H1 (cell line): ENCODE data around the gene PECR. TPM values are rescaled to one million over a fixed set of nuclear protein-coding genes. Genes with fewer than 3 reads are reported as not detected.

Source experiments
- NRF1 ChIP-seq: IDR thresholded peaks from 2 replicates; pipeline ENCODE4 v1.6.1; 2011; ENCODE audit warnings: mild to moderate bottlenecking, low read depth, low read length, improper control_type of control experiment
- TCF12 ChIP-seq: IDR thresholded peaks from 2 replicates; pipeline ENCODE4 v1.6.1; 2011; ENCODE audit warnings: low read depth, mild to moderate bottlenecking, low read length
- TEAD4 ChIP-seq: IDR thresholded peaks from 2 replicates; pipeline ENCODE4 v1.6.1; 2012; ENCODE audit warnings: low read depth, low read length, inconsistent platforms, mixed read lengths
- polyA plus RNA-seq, 7 experiments: library from polyadenylated mRNA; depleted of rRNA in 3 of 7; stranded (reverse) in 5 of 7; unstranded in 2 of 7; fragments of >200 nt in 5 of 7; fragments of 200-250 nt in 2 of 7; gene quantifications; 1 replicate in 5 of 7; 2 replicates in 1 of 7; 4 replicates in 1 of 7; pipeline versions ENCODE4 v1.2.1 to v1.2.3, GENCODE V29; 2011 to 2013; ENCODE audit warnings: missing spikeins in 2 of 7, mixed read lengths in 2 of 7
- total RNA-seq: library from RNA; stranded (reverse); fragmentation: NEBNext Ultra II Directional; extraction: Animal tissue kit (Norgen Biotek cat#: 25700); gene quantifications from 2 replicates; pipeline ENCODE4 v1.2.1, GENCODE V29; 2021

The PECR gene
- total and polyA plus RNA-seq, 2 of the 8 experiments (the other 6 are each of a cell fraction or from before 2014, with no cell fraction given): 15.9 to 19.2 TPM

DNA sequence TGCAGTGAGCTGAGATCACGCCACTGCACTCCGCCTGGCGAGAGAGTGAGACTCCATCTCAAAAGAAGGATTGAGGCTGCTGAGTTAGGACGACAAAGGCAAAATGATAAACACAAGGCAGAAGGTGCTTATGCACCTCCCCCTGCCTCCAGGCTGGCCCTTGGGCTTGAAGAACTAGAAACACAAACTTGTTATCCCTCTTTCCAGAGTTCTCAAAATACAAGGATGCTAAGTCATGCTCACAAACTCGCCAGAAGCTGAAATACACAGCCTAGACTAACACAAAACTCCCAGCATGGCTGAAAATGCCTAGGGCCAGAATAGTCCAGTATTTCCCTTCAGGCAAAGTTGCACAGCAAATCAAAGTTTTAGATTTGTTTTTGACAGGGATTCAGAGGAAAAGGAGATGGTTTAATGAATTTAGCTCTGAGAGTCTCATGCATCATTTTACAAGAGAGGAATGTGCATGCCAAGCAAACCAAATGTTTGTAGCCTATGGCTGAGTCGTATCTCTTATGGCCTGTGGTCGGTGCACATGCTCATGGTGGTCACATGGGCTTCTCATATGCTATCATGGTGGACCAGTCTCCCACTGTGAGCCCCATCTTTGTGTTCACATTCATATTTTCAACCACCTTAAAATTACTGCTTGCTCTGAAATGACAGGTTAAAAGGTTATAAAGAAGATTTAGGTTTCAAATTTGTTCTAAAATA is 52.0 kb downstream of the PECR start (continued):
- TF ChIP-seq TEAD4: no peak
- no peak for TF ChIP-seq TCF12
- no peak for TF ChIP-seq NRF1
